ENCODE results near the gene PRSS2.
"Not testable (repeated sequence)": the region's sequence is repeated elsewhere in the genome, so short reads cannot be mapped to it uniquely, and the experiment has no call there.

The PRSS2 gene

GRCh38 chr7:142760071-142760642 is 10.6 kb upstream of the PRSS2 start:
- no peak for DNase-seq

GRCh38 chr7:142761606-142762005 is 9.2 kb upstream of the PRSS2 start:
- not testable (repeated sequence) for DNase-seq

GRCh38 chr7:142762104-142762503 is 8.7 kb upstream of the PRSS2 start:
- DNase-seq = no peak

- DNase-seq = no peak
These were observed 3.3 kb upstream of the PRSS2 start for GRCh38 chr7:142767451-142767850.

GRCh38 chr7:142767861-142768260 is 2.9 kb upstream of the PRSS2 start:
- no peak for DNase-seq

- DNase-seq = not testable (repeated sequence)
These were observed 1.9 kb upstream of the PRSS2 start for GRCh38 chr7:142768885-142769284.

- DNase-seq = peak; percentile 96
These were observed 568 bp downstream of the PRSS2 start for GRCh38 chr7:142771353-142771723.

GRCh38 chr7:142772051-142772450 is 1.3 kb downstream of the PRSS2 start:
- DNase-seq = peak; percentile 36

GRCh38 chr7:142772673-142773072 is 1.9 kb downstream of the PRSS2 start:
- no peak for DNase-seq

GRCh38 chr7:142773230-142773629 is 2.5 kb downstream of the PRSS2 start:
- DNase-seq = no peak

GRCh38 chr7:142773937-142774744 is 3.4 kb downstream of the PRSS2 start:
- DNase-seq = no peak

GRCh38 chr7:142774826-142775225 is 4.1 kb downstream of the PRSS2 start:
- DNase-seq = no peak

GRCh38 chr7:142775351-142776115 is 4.8 kb downstream of the PRSS2 start:
- not testable (repeated sequence) for DNase-seq

- DNase-seq = peak; percentile 46
These were observed 5.6 kb downstream of the PRSS2 start for GRCh38 chr7:142776206-142776844.

- DNase-seq = not testable (repeated sequence)
These were observed 6.1 kb downstream of the PRSS2 start for GRCh38 chr7:142776845-142777225.

GRCh38 chr7:142777318-142777717 is 6.5 kb downstream of the PRSS2 start:
- no peak for DNase-seq

- DNase-seq = peak; percentile 96
These were observed 12.4 kb downstream of the PRSS2 start for GRCh38 chr7:142782922-142783900.

- DNase-seq = no peak
These were observed 13.3 kb downstream of the PRSS2 start for GRCh38 chr7:142784096-142784495.

- DNase-seq = no peak
These were observed 13.9 kb downstream of the PRSS2 start for GRCh38 chr7:142784716-142785115.

- no peak for DNase-seq
These were observed 15.1 kb downstream of the PRSS2 start for GRCh38 chr7:142785841-142786250.

GRCh38 chr7:142787034-142787768 is 16.4 kb downstream of the PRSS2 start:
- no peak for DNase-seq
